CD4-positive, alpha-beta T cell treated with Interleukin-4 for 1 hour (primary cell): ENCODE results near the gene GSS.

ENCODE experiments used
- DNase-seq, 2 donors: peaks; one replicate each; pipeline ENCODE4 v3.0.0-alpha.2; 2020 to 2022

Gene GSS

GRCh38 chr20:34992751-34993417 is 37.3 kb upstream of the GSS start:
- no peak for DNase-seq

GRCh38 chr20:34990661-34991214 is 35.1 kb upstream of the GSS start:
- DNase-seq: no peak

GRCh38 chr20:34990231-34990630 is 34.6 kb upstream of the GSS start:
- DNase-seq: no peak

GRCh38 chr20:34989670-34990069 is 34.1 kb upstream of the GSS start:
- DNase-seq: no peak

- no peak for DNase-seq
Observed at GRCh38 chr20:34989118-34989517, 33.5 kb upstream of the GSS start.

GRCh38 chr20:34988191-34988540 is 32.6 kb upstream of the GSS start:
- no peak for DNase-seq

- DNase-seq: no peak
Observed at GRCh38 chr20:34987288-34988190, 31.9 kb upstream of the GSS start.

- no peak for DNase-seq
Observed at GRCh38 chr20:34986311-34987287, 31.0 kb upstream of the GSS start.

GRCh38 chr20:34985461-34986310 is 30.1 kb upstream of the GSS start:
- no peak for DNase-seq

- no peak for DNase-seq
Observed at GRCh38 chr20:34984756-34985261, 29.2 kb upstream of the GSS start.

- DNase-seq: no peak
Observed at GRCh38 chr20:34983995-34984735, 28.6 kb upstream of the GSS start.

GRCh38 chr20:34983089-34983820 is 27.6 kb upstream of the GSS start:
- no peak for DNase-seq

- DNase-seq: no peak
Observed at GRCh38 chr20:34982270-34983088, 26.9 kb upstream of the GSS start.

- no peak for DNase-seq
Observed at GRCh38 chr20:34980543-34981233, 25.1 kb upstream of the GSS start.

GRCh38 chr20:34979366-34980153 is 24.0 kb upstream of the GSS start:
- no peak for DNase-seq

GRCh38 chr20:34978092-34978744 is 22.6 kb upstream of the GSS start:
- DNase-seq: no peak
